Measurements from ENCODE around the gene AFP. TPM values are rescaled to one million over a fixed set of nuclear protein-coding genes. Genes with fewer than 3 reads are reported as not detected.

Gene AFP
- total RNA-seq, 4 donors from 2014 or later: not detected

DNA sequence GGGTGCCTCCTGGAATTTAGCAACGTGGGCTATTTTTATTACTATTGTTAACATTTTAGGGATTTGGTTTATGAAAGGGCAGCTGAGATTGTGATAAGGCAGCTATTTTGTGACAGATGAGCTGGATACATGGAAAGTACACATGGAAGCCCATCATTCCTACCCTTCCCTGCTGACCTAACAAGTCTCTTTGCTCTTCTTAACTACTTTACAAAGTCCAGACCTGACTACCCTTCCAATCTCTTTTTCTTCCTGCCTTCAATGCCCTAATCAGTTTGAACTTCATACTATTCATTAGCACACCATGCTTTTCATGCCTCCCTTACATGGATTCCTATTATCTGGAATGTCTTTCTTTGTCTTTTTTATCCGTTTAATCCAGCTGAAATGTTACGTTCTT is 9.4 kb upstream of the AFP start:
- Histone ChIP-seq H3K4me1 (no peaks in the 10 kb centered on the region), H3K36me3 (no peaks in the 10 kb centered on the region), H3K27me3 (no peaks in the 10 kb centered on the region), H3K27ac (no peak overlapping the region), H3K9me3 (no peaks in the 10 kb centered on the region), H3K4me3 (no peak overlapping the region)
- TF ChIP-seq, protein P1, sequence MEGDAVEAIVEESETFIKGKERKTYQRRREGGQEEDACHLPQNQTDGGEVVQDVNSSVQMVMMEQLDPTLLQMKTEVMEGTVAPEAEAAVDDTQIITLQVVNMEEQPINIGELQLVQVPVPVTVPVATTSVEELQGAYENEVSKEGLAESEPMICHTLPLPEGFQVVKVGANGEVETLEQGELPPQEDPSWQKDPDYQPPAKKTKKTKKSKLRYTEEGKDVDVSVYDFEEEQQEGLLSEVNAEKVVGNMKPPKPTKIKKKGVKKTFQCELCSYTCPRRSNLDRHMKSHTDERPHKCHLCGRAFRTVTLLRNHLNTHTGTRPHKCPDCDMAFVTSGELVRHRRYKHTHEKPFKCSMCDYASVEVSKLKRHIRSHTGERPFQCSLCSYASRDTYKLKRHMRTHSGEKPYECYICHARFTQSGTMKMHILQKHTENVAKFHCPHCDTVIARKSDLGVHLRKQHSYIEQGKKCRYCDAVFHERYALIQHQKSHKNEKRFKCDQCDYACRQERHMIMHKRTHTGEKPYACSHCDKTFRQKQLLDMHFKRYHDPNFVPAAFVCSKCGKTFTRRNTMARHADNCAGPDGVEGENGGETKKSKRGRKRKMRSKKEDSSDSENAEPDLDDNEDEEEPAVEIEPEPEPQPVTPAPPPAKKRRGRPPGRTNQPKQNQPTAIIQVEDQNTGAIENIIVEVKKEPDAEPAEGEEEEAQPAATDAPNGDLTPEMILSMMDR (IDR thresholded peaks at IDR 0.05): no peak
- no peak for TF ChIP-seq POLR2A (IDR thresholded peaks at IDR 0.05)
- no peak for DNase-seq

DNA sequence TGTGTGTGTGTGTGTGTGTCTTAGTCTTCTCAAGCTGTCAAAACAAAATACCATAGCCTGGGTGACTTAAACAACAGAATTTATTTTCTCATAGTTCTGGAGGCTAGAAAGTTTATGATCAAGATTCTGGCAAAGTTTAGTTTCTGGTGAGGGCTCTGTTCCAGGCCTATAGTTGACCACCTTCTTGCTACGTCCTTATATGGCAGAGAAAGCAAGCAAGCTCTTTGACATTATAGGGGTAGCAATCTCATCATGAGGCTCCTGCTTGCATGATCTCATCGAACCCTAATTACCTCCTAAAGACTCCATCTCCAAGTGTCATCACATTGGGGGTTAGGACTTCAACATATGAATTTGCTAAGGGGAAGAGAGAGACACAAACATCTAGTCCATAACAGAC is 6.9 kb upstream of the AFP start:
- DNase-seq: no peak
- Histone ChIP-seq H3K4me3 (no peak overlapping the region), H3K27ac (no peak overlapping the region), H3K36me3 (no peaks in the 10 kb centered on the region), H3K27me3 (no peaks in the 10 kb centered on the region), H3K9me3 (no peaks in the 10 kb centered on the region), H3K4me1 (peaks cover 0 to 5% (median 0%) of the 10 kb centered on the region in 4 donors)
- TF ChIP-seq POLR2A (IDR thresholded peaks at IDR 0.05): no peak
- TF ChIP-seq, protein P1 (IDR thresholded peaks at IDR 0.05): no peak

DNA sequence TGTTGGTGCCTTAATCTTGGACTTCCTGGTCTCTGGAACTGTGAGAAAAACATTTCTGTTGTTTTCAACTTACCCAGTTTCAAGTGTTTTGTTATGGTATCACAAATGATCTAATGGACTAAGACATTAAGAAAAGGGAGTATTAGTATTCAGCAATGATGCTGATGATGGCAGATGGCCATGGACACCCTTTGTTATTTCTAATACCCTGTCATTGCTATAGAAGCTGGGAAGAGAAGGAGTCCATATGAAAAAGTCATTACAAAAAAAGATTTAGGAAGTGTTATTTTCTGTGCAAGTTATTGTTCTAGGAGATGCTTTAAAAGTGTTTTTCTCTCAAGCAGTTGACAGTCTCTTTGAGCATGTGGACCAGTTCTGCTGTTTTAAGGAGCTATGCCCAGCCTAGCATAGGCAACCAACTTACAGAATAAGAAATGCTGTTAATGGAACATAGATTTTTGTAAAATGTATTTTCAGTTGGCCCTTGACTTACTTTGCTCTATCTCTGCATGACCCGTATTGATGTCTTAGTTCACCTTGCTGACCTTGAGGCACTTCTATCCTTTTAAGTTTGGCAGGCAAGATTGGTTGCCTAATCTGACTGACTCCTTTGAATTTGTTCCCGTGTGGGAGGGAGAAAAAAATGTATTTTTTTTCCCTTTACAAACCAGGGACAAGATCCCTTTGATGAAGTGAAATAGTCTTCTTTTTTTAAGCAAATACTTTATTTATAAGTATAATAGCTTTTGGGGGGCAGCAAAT is 6.0 kb upstream of the AFP start:
- TF ChIP-seq POLR2A (IDR thresholded peaks at IDR 0.05): no peak
- TF ChIP-seq, protein P1 (IDR thresholded peaks at IDR 0.05): no peak
- Histone ChIP-seq H3K4me3 (no peak overlapping the region), H3K27me3 (no peaks in the 10 kb centered on the region), H3K27ac (no peak overlapping the region), H3K4me1 (peaks cover 0 to 5% (median 0%) of the 10 kb centered on the region in 4 donors), H3K9me3 (no peaks in the 10 kb centered on the region), H3K36me3 (no peaks in the 10 kb centered on the region)
- DNase-seq: no peak

DNA sequence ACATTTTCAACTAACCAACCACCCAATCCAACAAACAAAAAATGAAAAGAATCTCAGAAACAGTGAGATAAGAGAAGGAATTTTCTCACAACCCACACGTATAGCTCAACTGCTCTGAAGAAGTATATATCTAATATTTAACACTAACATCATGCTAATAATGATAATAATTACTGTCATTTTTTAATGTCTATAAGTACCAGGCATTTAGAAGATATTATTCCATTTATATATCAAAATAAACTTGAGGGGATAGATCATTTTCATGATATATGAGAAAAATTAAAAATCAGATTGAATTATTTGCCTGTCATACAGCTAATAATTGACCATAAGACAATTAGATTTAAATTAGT is 4.2 kb upstream of the AFP start:
- Histone ChIP-seq H3K27ac (no peak overlapping the region), H3K27me3 (no peaks in the 10 kb centered on the region), H3K4me3 (no peak overlapping the region), H3K36me3 (no peaks in the 10 kb centered on the region), H3K4me1 (peaks cover 0 to 5% (median 0%) of the 10 kb centered on the region in 4 donors), H3K9me3 (no peaks in the 10 kb centered on the region)
- TF ChIP-seq POLR2A (IDR thresholded peaks at IDR 0.05): no peak
- TF ChIP-seq, protein P1 (IDR thresholded peaks at IDR 0.05): no peak
- DNase-seq: no peak

DNA sequence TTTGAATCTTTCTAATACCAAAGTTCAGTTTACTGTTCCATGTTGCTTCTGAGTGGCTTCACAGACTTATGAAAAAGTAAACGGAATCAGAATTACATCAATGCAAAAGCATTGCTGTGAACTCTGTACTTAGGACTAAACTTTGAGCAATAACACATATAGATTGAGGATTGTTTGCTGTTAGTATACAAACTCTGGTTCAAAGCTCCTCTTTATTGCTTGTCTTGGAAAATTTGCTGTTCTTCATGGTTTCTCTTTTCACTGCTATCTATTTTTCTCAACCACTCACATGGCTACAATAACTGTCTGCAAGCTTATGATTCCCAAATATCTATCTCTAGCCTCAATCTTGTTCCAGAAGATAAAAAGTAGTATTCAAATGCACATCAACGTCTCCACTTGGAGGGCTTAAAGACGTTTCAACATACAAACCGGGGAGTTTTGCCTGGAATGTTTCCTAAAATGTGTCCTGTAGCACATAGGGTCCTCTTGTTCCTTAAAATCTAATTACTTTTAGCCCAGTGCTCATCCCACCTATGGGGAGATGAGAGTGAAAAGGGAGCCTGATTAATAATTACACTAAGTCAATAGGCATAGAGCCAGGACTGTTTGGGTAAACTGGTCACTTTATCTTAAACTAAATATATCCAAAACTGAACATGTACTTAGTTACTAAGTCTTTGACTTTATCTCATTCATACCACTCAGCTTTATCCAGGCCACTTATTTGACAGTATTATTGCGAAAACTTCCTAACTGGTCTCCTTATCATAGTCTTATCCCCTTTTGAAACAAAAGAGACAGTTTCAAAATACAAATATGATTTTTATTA is 3.6 kb upstream of the AFP start:
- DNase-seq: no peak
- peak overlapping the region in 1 of 4 donors; percentile 22 for H3K27ac ChIP-seq
- no peak overlapping the region for H3K4me3 ChIP-seq
- peaks cover 0 to 5% (median 0%) of the 10 kb centered on the region in 4 donors for H3K4me1 ChIP-seq
- TF ChIP-seq, protein P1 (IDR thresholded peaks at IDR 0.05): no peak
- TF ChIP-seq POLR2A (IDR thresholded peaks at IDR 0.05): no peak
- no peaks in the 10 kb centered on the region for H3K27me3 ChIP-seq
- no peaks in the 10 kb centered on the region for H3K9me3 ChIP-seq
- H3K36me3 ChIP-seq: no peaks in the 10 kb centered on the region
